SIG-M5 (cell line): ENCODE measurements around the gene TNIP2.

ENCODE experiments used
- DNase-seq: peaks from one replicate; lab custom pipeline; 2025; lab: John Stamatoyannopoulos, UW

Gene TNIP2, protein sequence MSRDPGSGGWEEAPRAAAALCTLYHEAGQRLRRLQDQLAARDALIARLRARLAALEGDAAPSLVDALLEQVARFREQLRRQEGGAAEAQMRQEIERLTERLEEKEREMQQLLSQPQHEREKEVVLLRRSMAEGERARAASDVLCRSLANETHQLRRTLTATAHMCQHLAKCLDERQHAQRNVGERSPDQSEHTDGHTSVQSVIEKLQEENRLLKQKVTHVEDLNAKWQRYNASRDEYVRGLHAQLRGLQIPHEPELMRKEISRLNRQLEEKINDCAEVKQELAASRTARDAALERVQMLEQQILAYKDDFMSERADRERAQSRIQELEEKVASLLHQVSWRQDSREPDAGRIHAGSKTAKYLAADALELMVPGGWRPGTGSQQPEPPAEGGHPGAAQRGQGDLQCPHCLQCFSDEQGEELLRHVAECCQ

DNA sequence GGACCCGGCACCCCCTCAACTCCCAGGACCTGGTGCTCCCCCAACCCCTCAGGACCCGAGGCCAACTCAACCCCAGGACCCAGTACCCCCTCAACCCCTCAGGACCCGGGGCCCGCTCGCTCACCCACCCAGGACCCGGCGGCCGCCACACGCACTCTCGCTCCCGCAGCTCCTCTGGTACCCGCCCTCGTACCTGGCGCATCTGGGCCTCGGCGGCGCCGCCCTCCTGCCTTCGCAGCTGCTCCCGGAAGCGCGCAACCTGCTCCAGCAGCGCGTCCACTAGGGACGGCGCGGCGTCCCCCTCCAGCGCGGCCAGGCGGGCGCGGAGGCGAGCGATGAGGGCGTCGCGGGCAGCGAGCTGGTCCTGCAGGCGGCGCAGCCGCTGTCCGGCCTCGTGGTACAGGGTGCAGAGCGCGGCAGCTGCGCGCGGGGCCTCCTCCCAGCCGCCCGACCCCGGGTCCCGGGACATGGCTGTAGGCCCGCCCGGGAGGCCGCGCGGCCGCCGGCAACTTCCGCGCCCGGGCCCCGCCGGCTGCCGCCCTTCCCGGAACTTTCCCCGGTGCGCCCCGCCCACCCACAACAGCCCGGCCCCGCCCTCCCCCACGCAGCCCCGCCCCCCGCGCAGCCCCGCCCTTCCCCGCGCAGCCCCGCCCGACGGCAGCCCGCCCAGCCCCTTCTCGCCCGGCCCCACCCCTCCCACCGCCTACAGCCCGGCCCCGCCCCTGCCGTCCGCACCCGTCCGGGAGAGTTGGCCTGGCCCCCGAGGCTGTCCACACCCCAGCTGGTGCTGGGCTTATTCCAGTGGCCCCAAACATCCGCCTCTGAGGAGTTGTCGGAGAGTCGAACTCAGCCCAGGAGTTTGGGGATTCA, at the start of gene TNIP2:
Gene TNIP2, minus strand, starts transcription at position 516 of the 870 bp plus-strand sequence. Its CDS starts 47 bp downstream, at position 469.
- no peak for DNase-seq

DNA sequence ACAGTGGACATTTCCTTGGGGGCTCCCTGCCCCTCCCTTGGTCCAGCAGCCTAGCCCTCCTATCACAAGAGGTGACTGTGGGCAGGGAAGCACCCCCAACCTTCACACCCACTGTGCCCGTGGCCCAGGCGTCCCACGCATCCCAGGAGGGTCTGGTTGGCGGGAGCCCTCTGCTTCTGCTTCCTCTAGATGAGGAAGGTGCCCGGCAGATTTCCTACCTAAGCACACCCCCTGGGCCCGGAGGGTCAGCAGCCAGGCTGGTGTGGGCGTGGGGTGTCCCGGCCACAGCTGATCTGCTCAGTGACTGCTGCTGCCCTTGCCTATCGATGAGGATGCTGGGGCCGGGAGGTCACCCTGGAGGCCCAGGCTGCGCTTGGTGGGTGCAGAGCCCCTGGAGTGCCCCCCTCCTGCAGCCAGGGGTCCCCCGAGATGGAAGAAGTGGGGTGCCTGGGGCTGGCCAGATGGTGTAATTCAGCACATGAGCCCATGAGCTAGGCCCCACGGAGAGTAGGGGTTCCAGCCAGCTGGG, 48.9 kb upstream of the TNIP2 start:
- no peak for DNase-seq

DNA sequence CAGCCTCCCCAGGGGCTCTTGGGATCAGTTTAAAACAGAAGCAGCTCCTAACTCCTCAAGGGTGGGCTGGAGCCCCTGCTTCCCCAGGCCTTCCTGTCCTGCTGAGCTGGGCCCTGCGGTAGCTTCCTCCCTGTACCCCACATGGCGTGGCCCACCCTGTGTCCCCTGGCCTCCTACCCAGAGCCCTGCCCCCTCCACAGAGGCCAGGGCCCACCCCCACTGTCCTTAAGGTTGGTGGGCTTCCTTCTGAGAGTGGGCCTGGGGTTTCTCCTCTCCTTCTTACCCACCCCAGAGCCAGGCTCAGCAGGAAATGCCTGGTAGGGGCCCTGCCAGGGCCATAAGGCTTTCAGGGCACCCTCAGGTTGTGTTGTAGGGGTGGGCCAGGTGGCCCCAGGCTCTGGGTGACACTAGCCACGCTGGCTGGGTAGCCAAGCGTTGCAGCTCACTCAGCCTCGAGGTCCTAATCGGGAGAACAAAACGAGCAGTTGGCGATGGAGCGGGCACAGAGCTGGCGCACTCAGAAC, 48.4 kb upstream of the TNIP2 start:
- DNase-seq: no peak

DNA sequence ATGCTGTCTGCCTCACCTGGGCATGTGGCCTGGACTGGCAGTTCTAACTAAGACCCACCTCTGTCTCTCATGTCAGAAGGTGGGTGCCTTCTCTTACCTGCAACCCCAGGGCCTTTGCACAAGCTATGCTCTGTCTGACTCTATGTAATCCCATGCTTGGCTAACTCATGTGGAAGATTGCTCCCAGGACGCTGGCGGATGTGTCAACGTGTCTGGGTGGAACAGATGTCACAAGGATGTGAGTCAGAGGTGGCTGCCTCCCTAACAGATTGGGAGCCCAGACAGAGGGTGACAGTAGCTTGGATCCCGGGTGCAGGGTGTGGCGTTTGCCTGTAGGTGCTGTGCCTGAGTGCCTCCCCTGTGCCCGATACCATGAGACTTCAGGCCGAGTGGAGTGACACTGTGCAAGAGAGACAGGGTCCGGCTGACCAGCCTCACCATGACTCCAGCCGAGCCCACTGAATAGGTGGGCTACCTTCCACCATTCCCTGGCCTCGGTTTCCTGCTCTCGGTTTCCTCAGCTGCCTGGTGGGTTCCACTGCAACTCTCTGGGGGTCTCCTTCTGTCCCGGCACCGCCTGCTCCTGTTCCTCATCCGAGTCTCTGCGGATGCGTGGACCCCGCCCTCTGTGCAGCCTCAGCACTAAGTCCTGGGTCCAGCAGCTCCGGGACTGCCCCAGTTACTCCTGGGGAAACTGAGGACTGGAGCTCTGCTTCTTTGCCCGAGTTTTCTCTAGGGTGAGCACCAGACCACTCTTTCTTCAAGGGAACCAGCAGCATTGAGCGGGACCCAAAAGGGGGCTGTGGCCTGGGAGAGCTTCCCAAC, 47.7 kb upstream of the TNIP2 start:
- peak; percentile 24 for DNase-seq

DNA sequence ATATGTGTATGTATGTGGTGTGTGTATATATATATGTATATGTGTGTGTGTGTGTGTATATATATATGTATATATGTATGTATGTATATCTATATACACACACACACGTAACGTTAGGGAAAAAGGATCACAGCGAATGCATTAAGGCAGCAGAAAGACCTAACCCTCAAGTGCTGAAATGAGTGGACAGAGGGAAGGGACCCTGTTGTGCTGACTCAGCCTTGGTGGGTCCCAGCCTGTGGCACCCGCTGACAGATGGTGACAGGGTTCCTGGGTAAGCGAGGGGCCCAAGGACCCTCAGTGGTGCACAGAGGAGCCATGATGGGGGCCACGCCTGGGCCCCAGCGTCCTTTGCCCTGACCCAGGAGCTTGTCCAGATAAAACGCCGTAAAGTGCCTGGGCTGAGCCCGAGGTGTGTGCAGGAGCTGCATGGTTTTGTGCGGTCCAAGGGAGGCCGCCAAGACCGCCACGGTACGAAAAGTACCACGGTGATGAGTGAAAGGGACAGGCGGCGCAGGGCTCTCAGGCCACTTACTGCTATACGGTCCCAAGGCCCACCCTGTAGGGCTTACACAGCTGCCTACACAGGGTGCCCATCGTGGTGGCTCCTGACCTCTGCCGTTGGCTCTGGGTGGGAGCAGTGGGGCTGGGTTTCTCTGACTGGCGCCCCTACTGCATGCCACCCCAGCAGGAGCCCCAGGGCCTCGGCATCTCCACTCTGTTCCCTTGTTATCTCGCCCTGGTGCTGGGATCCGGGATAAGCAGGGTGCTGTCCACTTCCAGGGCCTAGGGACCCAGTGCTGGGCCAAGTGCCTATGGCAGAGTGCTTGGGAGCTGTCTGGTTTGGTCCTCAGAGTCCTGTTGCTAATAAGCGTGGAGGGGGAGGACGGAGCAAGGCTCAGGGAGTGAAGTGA, 46.7 kb upstream of the TNIP2 start:
- DNase-seq: no peak

DNA sequence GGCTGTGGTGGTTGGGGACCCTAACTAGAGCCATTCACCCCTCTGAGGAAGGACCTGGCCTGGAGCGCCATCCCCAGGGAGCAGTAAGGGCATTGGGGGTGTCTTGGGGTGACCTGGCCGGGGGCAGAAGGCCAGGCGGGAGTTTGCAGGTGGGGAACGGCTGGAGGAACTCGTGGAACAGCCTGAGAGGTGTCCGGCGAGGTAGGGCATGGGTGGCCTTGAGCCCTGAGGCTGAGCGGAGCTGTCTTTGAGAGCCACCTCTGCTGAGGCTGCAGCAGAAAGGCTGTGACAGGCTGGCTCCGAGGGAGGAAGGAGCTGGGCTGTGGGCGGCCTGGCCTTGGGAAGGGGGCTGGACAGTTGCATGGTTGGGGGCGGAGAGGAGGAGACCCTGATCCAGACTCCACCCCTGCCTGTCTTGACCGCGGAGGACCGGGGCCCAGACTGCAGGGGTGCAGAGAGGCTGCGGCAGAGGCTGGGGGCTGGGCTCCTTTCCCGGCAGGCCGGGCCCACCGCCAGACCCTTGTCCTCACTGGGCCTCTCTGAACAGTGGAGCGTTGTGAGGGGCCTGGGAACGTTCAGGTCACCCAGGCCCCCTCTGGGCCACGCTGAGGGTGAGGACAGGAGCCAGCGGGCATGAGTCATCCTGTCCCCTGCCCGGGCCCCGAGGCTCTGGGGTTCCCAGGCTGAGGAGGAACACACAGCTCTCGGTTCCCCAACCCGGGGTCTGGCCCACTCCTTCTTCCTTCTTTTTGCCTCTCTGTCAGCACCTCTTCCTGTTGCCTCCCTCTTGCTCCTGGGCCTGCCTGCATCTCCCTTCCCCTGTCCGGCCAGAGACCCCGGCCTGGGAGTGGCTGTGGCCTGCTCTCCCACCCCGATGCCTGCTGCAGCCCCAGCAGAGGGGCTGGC, 44.8 kb upstream of the TNIP2 start:
- peak; percentile 61 for DNase-seq

DNA sequence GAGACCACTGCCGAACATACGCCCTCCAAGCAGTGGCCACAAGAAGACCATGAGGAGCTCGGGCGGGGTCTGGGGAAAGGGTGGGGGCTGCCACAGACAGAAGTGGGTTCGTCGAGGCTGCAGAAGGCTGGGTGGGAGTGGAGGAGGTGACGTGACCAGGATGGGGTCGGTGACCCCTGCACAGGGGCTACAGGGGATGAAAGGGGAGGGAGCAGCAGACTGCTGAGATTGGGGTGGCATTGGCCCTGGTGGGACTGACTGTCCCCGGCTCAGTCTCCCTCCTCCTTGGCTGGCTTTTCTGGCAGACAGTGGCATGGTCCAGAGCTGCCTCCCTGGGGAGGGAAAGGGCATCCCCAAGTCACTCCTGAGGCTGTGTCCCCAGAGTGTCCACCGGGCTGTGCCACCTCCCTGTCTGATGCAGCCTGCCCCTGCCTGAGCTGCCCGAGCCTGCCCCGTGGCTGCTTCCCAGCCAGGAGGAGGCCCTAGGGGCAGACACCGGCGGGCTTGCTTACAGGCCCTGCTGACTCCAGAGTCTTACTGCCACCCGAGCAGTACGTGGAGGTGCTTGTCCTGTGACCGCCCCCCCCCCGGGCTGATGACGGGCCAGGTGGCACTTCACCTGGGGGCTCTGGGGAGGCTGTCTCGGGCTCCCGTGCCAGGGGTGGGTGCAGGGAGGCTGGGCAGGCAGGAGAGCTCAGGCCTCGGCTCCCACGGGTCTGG, 44.0 kb upstream of the TNIP2 start:
- DNase-seq: no peak

DNA sequence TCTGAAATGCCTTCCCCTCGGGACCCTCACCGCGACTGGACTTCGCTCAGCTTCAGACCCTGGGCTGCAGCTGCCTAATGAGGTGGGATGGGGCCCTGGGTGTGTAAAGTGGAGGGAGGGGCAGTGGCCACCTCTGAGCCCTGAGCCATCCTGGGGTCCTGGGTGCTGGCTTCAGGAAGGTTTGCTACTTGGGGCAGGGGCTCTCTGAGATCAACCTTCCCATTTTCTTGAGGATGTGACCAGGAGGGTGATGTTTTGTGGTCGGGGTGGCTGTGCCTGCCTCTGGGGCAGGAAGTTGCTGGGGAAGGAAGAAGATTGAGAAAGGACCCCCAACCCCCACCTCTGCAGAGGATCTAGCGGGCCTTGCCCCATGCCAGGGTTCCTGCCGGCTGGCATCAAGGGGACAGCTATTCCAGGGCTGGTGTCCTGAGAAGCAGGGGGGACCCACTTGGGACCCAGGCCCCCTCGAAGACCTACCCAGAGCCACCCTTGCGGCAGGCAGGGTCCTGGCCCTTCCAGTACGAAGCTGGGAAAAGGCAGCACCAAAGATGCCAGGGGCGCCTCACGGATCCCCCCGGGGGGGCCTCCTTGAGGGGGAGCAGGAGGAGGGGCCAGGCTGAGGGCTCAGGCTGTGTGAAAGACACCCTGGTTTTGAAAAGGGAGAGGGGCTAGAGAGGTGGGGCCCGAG, 43.2 kb upstream of the TNIP2 start:
- DNase-seq: no peak

DNA sequence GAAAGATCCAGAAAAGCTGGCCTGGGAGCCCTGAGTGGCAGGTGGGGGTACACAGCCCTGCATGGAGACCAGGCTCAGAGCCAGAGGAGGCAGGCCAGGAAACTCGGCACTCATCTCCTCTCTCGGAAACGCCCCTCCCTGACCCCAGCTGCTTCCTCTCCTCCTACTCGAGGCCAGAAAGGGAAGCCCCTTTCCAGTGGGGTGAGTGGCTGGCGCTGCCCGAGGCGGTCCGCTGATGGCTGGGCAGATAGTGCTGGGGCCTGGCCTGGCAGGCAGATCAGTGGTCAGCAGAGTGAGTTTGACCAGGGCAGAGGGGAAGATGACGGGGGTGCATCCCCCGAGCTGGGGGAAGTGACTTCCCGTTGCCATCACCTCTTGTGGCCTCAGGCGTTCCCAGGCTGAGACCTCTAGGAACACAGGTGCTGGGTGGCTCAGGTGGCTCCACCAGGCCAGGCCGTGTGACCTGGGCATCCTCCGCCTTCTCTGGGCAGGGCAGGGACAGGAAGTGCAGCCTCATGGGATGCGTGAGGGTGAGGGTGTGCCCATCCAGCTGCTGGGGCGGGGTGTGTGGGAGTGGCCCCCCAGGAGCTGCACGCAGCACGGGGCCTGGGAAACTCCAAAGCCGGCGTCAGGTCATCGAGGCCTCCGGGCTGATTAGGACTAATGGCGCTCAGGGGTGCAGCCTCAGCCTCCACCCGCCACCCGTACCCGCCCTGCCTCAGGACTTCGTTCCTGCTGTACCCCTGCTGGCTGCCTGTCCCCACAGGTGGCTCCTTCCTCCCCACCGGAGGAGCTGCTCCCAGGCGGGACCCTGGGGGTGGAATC, 42.5 kb upstream of the TNIP2 start:
- DNase-seq: no peak

DNA sequence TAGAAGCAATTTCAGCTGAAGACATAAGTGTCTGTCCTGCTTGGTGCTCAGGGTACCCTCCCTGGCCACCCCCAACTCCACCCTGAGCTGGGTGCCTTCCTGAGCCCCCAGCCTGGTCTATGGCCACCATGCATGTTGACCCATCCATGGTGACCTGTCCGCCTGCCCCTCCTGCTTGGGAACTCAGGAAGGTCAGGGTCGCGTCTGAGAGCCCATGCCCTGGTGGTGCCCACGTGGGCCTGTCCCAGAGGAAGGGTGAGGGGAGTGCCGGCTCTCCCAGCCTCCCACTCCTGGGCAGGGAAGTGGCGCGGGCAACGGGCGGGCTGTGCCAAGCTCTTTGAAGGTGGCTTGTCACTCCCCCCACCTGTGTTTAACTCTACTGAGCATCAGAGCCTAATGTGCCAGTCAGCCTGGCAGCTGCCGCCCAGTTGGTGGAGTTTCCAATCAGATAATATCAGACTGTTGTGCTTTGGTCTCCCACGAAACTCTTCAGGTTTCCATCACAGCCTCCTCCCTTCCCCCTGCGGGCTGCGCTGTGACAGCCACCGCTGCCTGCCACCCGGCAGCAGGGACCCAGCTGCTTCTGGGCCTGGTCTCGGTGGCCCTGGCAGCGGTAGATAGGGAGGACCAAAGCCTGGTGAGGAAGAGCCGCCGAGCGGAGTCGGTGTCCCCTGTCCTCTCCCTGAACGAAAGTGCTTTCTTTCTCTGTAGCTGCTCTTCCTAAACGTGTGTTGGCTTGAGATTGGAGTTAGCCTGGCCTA, 41.6 kb upstream of the TNIP2 start:
- no peak for DNase-seq

DNA sequence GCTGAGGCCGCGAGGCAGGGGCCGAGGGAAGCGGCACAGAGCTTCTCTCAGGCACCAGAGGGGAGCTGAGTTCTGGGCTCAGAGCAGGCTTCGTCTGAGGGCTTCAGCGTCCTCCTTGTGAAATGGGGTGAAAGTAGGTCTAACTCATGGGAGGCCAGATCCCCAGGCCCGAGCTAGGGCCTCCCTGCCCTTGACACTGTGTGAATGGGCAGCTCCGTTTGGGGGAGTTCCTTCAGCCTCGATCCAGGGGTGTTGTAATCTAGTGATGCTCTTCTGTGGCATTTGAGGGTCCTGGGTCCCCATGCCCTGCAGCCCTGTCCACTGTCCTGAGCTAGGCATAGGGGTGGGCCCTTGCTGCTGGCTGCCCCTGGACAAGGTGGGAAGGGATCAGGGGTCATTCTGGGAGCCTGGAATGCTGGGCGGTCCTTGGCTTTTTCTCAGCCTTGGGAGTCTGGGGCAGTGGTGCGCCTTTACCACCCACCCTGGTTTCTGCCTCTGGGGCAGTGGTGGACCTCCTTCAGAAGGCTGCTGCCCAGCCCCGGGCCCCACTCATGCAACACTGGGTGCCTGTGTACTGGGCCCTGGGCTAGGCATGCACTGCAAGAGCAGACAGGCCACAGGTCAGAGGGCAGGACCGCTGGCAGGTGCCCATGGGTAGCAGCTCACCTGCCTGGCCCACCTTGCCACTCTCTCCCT, 40.9 kb upstream of the TNIP2 start:
- no peak for DNase-seq

DNA sequence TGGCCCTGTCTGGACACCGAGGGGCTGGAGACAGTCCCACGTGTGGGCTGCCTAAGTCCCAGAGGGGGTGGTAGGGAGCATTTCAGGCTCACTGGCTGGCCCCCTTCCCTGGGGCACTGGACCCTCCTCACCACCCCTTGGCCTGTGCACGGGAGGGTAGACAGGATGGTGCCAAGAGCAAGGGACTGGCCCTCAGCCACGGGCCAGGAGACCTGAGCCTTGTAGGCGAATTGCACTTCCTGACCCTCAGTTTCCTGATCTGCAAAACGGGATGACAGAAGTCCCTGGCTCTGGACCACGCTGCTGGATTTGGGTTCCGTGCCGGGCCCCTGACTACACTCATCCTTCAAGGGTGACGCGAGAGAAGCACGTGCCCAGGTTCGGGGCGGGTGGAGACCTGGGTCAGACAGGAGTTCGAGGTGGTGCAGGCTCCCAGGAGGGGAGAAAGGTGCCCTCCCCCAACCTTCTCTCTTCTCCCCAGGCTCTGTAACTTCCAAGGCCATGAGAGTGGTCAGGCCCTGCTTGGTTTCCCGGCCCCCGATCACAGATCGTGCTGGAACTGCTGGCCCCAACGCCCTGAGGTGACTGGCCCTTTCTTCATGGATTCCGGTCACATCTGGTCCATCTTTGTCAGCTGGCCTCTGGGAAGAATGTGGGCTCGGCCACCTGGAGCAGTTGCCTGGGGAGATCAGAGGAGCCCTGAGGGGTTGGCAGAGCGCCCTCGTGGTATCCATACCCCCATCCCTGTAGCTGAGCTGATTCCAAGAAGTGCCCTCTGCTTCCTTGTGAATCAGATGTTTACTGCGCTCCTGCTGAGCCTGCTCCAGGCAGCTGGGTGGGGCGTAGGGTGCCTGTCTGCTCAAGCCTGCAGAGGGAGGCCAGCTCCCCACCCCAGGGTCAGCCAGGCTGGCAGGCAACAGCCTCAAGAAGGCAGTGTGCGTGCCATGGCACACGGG, 40.0 kb upstream of the TNIP2 start:
- no peak for DNase-seq

DNA sequence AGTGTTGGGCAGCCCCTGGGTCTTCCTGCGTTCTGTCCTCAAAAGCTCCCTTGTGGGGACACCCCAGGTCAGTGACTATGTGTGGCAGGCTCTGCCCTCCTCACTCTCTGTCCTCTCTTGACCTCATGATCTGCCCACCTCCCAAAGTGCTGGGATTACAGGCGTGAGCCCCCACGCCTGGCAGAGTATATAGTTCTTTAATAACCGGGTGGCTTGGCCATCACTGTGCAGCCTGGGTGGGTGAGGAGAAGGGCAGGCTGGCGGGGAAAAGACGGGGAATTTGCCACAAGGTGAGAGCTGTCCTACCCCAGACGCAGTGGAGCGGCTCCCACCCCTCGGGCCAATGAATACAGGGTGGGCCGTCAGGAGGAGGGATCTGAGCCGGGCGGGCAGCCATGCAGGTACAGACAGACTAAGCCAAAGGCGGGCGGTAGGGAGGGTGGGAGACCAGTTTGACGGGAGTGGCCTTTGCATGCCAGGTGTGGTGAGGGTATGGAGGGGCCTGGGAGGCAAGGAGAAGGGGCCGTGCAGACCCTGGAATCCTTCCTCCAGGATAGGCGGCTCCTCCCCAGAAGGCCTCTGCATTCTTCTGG, 39.3 kb upstream of the TNIP2 start:
- no peak for DNase-seq
